ENCODE measurements around the gene PTPRN2.
A peak's percentile ranks its signal among the peaks of the same experiment; 100 is the strongest.

The PTPRN2 gene

GRCh38 chr7:157630301-157630853, 957.2 kb downstream of the PTPRN2 start:
- DNase-seq: peak in 3 of 42 donors; percentile 3 to 39 (median 14)
- intact Hi-C loops (cut with DNase I): no loop called here

GRCh38 chr7:157628456-157628855, 959.2 kb downstream of the PTPRN2 start:
- intact Hi-C loops (cut with DNase I): no loop called here
- DNase-seq: peak in 1 of 42 donors; percentile 23

GRCh38 chr7:157627646-157628045, 960.0 kb downstream of the PTPRN2 start:
- DNase-seq: no peak
- intact Hi-C loops (cut with DNase I): no loop called here

- peak in 1 of 42 donors; percentile 29 for DNase-seq
- intact Hi-C loops (cut with DNase I): no loop called here
Observed at GRCh38 chr7:157627033-157627432, 960.6 kb downstream of the PTPRN2 start.

GRCh38 chr7:157625973-157626742, 961.5 kb downstream of the PTPRN2 start:
- DNase-seq: peak in 2 of 42 donors; percentile 3 to 29

GRCh38 chr7:157623556-157623955, 964.1 kb downstream of the PTPRN2 start:
- intact Hi-C loops (cut with DNase I): no loop called here
- peak in 7 of 42 donors; percentile 3 to 66 (median 48) for DNase-seq

More at GRCh38 chr7:157625973-157626742, 961.5 kb downstream of the PTPRN2 start:
- intact Hi-C loops (cut with DNase I): no loop called here

- intact Hi-C loops (cut with DNase I): no loop called here
- DNase-seq: peak in 1 of 42 donors; percentile 3
Observed at GRCh38 chr7:157622408-157623205, 965.0 kb downstream of the PTPRN2 start.

- intact Hi-C loops (cut with DNase I): no loop called here
- peak in 1 of 42 donors; percentile 2 for DNase-seq
Observed at GRCh38 chr7:157622000-157622399, 965.6 kb downstream of the PTPRN2 start.

- intact Hi-C loops (cut with DNase I): no loop called here
- DNase-seq: peak in 1 of 42 donors; percentile 2
Observed at GRCh38 chr7:157621131-157621681, 966.4 kb downstream of the PTPRN2 start.

GRCh38 chr7:157620616-157621015, 967.0 kb downstream of the PTPRN2 start:
- intact Hi-C loops (cut with DNase I): no loop called here
- peak in 2 of 42 donors; percentile 3 to 18 for DNase-seq

- intact Hi-C loops (cut with DNase I): no loop called here
- peak in 2 of 42 donors; percentile 1 to 27 for DNase-seq
Observed at GRCh38 chr7:157619753-157620525, 967.7 kb downstream of the PTPRN2 start.

- peak in 2 of 42 donors; percentile 2 to 25 for DNase-seq
- intact Hi-C loops (cut with DNase I): no loop called here
Observed at GRCh38 chr7:157618823-157619606, 968.6 kb downstream of the PTPRN2 start.

- DNase-seq: peak in 5 of 42 donors; percentile 2 to 18 (median 3)
- intact Hi-C loops (cut with DNase I): no loop called here
Observed at GRCh38 chr7:157618091-157618726, 969.4 kb downstream of the PTPRN2 start.

- intact Hi-C loops (cut with DNase I): no loop called here
- DNase-seq: peak in 3 of 42 donors; percentile 9 to 22 (median 22)
Observed at GRCh38 chr7:157617401-157617800, 970.2 kb downstream of the PTPRN2 start.

GRCh38 chr7:157616931-157617330, 970.7 kb downstream of the PTPRN2 start:
- intact Hi-C loops (cut with DNase I): no loop called here
- DNase-seq: peak in 4 of 42 donors; percentile 3 to 22 (median 14)

GRCh38 chr7:157616426-157616825, 971.2 kb downstream of the PTPRN2 start:
- intact Hi-C loops (cut with DNase I): no loop called here
- peak in 6 of 42 donors; percentile 7 to 36 (median 17) for DNase-seq

GRCh38 chr7:157615852-157616251, 971.8 kb downstream of the PTPRN2 start:
- peak in 1 of 42 donors; percentile 33 for DNase-seq
- intact Hi-C loops (cut with DNase I): no loop called here

Measured in head of caudate nucleus (tissue), 42 donors.